ENCODE data around the gene SHROOM2.

GRCh38 chrX:9861711-9862110 lies 75.5 kb downstream of the SHROOM2 start:
- no peak for TF ChIP-seq TAF1 (IDR thresholded peaks at IDR 0.05; ENCODE audit: low read depth, low read length)
- no peak for TF ChIP-seq POLR2AphosphoS5 (IDR thresholded peaks at IDR 0.05; ENCODE audit: low read depth, low read length)
- TF ChIP-seq POLR2A (IDR thresholded peaks at IDR 0.05; ENCODE audit: low read depth, low read length): no peak
- TF ChIP-seq POU2F2 (IDR thresholded peaks at IDR 0.05; ENCODE audit: low read depth, low read length): no peak
